HEK293T (cell line): Measurements from ENCODE around the gene SMIM41.

Experiments used
- BHLHE40 ChIP-seq: fragments of 450-650 bp; IDR thresholded peaks from 2 replicates; pipeline ENCODE4 v1.6.1; 2016; ENCODE audit warnings: mild to moderate bottlenecking, moderate library complexity, borderline replicate concordance
- ELF4 ChIP-seq: fragments of 450-650 bp; IDR thresholded peaks from 2 replicates; pipeline ENCODE4 v1.6.1; 2017; ENCODE audit warnings: antibody characterized with exemption
- FOXA1 ChIP-seq: fragments of 450-650 bp; IDR thresholded peaks from 2 replicates; pipeline ENCODE4 v1.6.1; 2016; ENCODE audit warnings: mild to moderate bottlenecking
- FOXK2 ChIP-seq: fragments of 450-650 bp; IDR thresholded peaks from 2 replicates; pipeline ENCODE4 v1.6.1; 2016; ENCODE audit warnings: mild to moderate bottlenecking
- FOXM1 ChIP-seq: fragments of 450-650 bp; IDR thresholded peaks from 2 replicates; pipeline ENCODE4 v1.6.1; 2017; ENCODE audit warnings: mild to moderate bottlenecking, borderline replicate concordance
- HDGF ChIP-seq: fragments of 450-650 bp; IDR thresholded peaks from 2 replicates; pipeline ENCODE4 v1.6.1; 2017; ENCODE audit warnings: antibody characterized with exemption, borderline replicate concordance
- L3MBTL2 ChIP-seq: fragments of 450-650 bp; conservative IDR thresholded peaks from 2 replicates; pipeline ENCODE4 v1.6.1; 2016; ENCODE audit warnings: mild to moderate bottlenecking
- LEF1 ChIP-seq: fragments of 450-650 bp; IDR thresholded peaks from 2 replicates; pipeline ENCODE4 v1.6.1; 2017; ENCODE audit warnings: mild to moderate bottlenecking, borderline replicate concordance
- NFRKB ChIP-seq: fragments of 450-650 bp; IDR thresholded peaks from 2 replicates; pipeline ENCODE4 v1.6.1; 2016; ENCODE audit warnings: mild to moderate bottlenecking, moderate library complexity
- PKNOX1 ChIP-seq: fragments of 450-650 bp; IDR thresholded peaks from 2 replicates; pipeline ENCODE4 v1.6.1; 2016
- SP1 ChIP-seq: fragments of 450-650 bp; IDR thresholded peaks from 2 replicates; pipeline ENCODE4 v1.6.1; 2017
- SUZ12 ChIP-seq: fragments of 450-650 bp; IDR thresholded peaks from 2 replicates; pipeline ENCODE4 v1.6.1; 2016; ENCODE audit warnings: mild to moderate bottlenecking
- TARDBP ChIP-seq: fragments of 450-650 bp; IDR thresholded peaks from 2 replicates; pipeline ENCODE4 v1.6.1; 2016
- ZNF384 ChIP-seq: fragments of 450-650 bp; IDR thresholded peaks from 2 replicates; pipeline ENCODE4 v1.6.1; 2016

- TF ChIP-seq SUZ12: no peak
- TF ChIP-seq FOXK2: no peak
- TF ChIP-seq BHLHE40: no peak
- TF ChIP-seq ZNF384: no peak
- TF ChIP-seq HDGF: no peak
- TF ChIP-seq LEF1: no peak
- TF ChIP-seq SP1: no peak
- TF ChIP-seq PKNOX1: no peak
- no peak for TF ChIP-seq L3MBTL2
- TF ChIP-seq ELF4: no peak
- no peak for TF ChIP-seq FOXA1
- no peak for TF ChIP-seq TARDBP
- TF ChIP-seq NFRKB: no peak
- no peak for TF ChIP-seq FOXM1
These were observed 35.9 kb upstream of the SMIM41 start for GRCh38 chr12:52043386-52044212.
